Ascending aorta (tissue), 2 donors: ENCODE results near the gene TRMT112. TPM values are rescaled to one million over a fixed set of nuclear protein-coding genes. Genes with fewer than 3 reads are reported as not detected.

Experiments
- DNase-seq, 2 donors: peaks; one replicate each; pipeline ENCODE4 v3.0.0-alpha.2; 2019; ENCODE audit warnings: low spot score in 2 of 2
- H3K27ac ChIP-seq, 2 donors: fragments of 200-600 bp; sonication (generic); one replicate each; pipeline ENCODE4 v1.5.1; 2016 to 2017; ENCODE audit warnings: mild to moderate bottlenecking in 1 of 2
- H3K27me3 ChIP-seq: fragments of 200-600 bp; sonication (generic); one replicate; pipeline ENCODE4 v1.5.1; 2017
- H3K36me3 ChIP-seq, 2 donors: fragments of 200-600 bp; sonication (generic); one replicate each; pipeline ENCODE4 v1.5.1; 2016
- H3K4me1 ChIP-seq, 2 donors: fragments of 200-600 bp; sonication (generic); one replicate each; pipeline ENCODE4 v1.5.1; 2016 to 2017; ENCODE audit warnings: mild to moderate bottlenecking in 1 of 2
- H3K4me3 ChIP-seq, 2 donors: fragments of 200-600 bp; sonication (generic); one replicate each; pipeline ENCODE4 v1.5.1; 2016 to 2017; ENCODE audit warnings: mild to moderate bottlenecking in 1 of 2
- H3K9me3 ChIP-seq, 2 donors: fragments of 200-600 bp; sonication (generic); one replicate each; pipeline ENCODE4 v1.5.1; 2016
- CTCF ChIP-seq, 3 experiments: fragments of 200-600 bp in 2 of 3; fragments of 450-650 bp in 1 of 3; sonication (generic) in 2 of 3; IDR thresholded peaks; one replicate each; pipeline ENCODE4 v1.5.1; 2016 to 2019; ENCODE audit warnings: antibody characterized with exemption in 3 of 3, mild to moderate bottlenecking in 1 of 3, moderate library complexity in 1 of 3
- intact Hi-C: fragments of 100-400 bp; cut with DNase I; formaldehyde crosslinking; loops from one replicate; pipeline ENCODE4 v1.15.1; 2023
- total RNA-seq: library from RNA; depleted of rRNA; stranded (reverse); fragments of >200 nt; gene quantifications from one replicate; pipeline ENCODE4 v1.1.0, GENCODE V29; 2016

TRMT112 gene
- total RNA-seq, 1 donor from 2014 or later, result 384 TPM

- no peak overlapping the region for H3K4me3 ChIP-seq
- peaks cover 20 to 28% of the 10 kb centered on the region in 2 donors for H3K4me1 ChIP-seq
- intact Hi-C loops, result no loop called here
- DNase-seq, result no peak
- no peak for TF ChIP-seq CTCF (IDR thresholded peaks at IDR 0.05)
- no peaks in the 10 kb centered on the region for H3K9me3 ChIP-seq
- peaks cover 47 to 59% of the 10 kb centered on the region in 2 donors for H3K36me3 ChIP-seq
- no peak overlapping the region for H3K27ac ChIP-seq
- no peaks in the 10 kb centered on the region for H3K27me3 ChIP-seq
Observed at GRCh38 chr11:64361659-64362058, 44.3 kb upstream of the TRMT112 start.

- Histone ChIP-seq H3K36me3 (peaks cover 35 to 47% of the 10 kb centered on the region in 2 donors), H3K4me3 (peak overlapping the region; percentile 75 to 95), H3K9me3 (no peaks in the 10 kb centered on the region), H3K27ac (peak overlapping the region in 1 of 2 donors; percentile 8), H3K27me3 (no peaks in the 10 kb centered on the region), H3K4me1 (peaks cover 20 to 30% of the 10 kb centered on the region in 2 donors)
- DNase-seq, result no peak
- intact Hi-C loops, result no loop called here
- TF ChIP-seq CTCF (IDR thresholded peaks at IDR 0.05), result no peak
Observed at GRCh38 chr11:64360448-64360921, 43.1 kb upstream of the TRMT112 start.

- intact Hi-C loops, result loop anchor here (2.0 to 5.0 kb wide), 3 partner anchors 55 to 292 kb away; partner anchors contain the start of gene ESRRA
- Histone ChIP-seq H3K27ac (peak overlapping the region in 1 of 2 donors; percentile 84), H3K4me3 (peak overlapping the region; percentile 75 to 95), H3K27me3 (no peaks in the 10 kb centered on the region), H3K4me1 (peaks cover 20 to 32% of the 10 kb centered on the region in 2 donors), H3K9me3 (no peaks in the 10 kb centered on the region), H3K36me3 (peaks cover 30 to 41% of the 10 kb centered on the region in 2 donors)
- DNase-seq, result no peak
- no peak for TF ChIP-seq CTCF (IDR thresholded peaks at IDR 0.05)
Observed at GRCh38 chr11:64359712-64360445, 42.5 kb upstream of the TRMT112 start.

- Histone ChIP-seq H3K9me3 (no peaks in the 10 kb centered on the region), H3K4me1 (peaks cover 20 to 32% of the 10 kb centered on the region in 2 donors), H3K27me3 (no peaks in the 10 kb centered on the region), H3K4me3 (peak within 1 kb of the TSS; percentile 75 to 95), H3K36me3 (peaks cover 30 to 36% of the 10 kb centered on the region in 2 donors), H3K27ac (peak within 1 kb of the TSS; percentile 84 to 88)
- DNase-seq, result peak in 1 of 2 donors; percentile 83
- intact Hi-C loops, result loop anchor here (2.0 to 5.0 kb wide), 3 partner anchors 54 to 293 kb away; partner anchors contain the start of gene ESRRA
- TF ChIP-seq CTCF (IDR thresholded peaks at IDR 0.05), result peak in 1 of 3 experiments; percentile 16
Observed at GRCh38 chr11:64358907-64359711, 41.8 kb upstream of the TRMT112 start, which contains the start of gene RPS6KA4. TSS of gene RPS6KA4 (plus strand) at chr11:64359162. CDS start at chr11:64359236, 74 bp downstream.

GRCh38 chr11:64358536-64358906, 41.2 kb upstream of the TRMT112 start:
- Histone ChIP-seq H3K27ac (peak overlapping the region; percentile 84 to 88), H3K36me3 (peaks cover 30% of the 10 kb centered on the region in 2 donors), H3K27me3 (no peaks in the 10 kb centered on the region), H3K4me1 (peaks cover 20 to 32% of the 10 kb centered on the region in 2 donors), H3K9me3 (no peaks in the 10 kb centered on the region), H3K4me3 (peak overlapping the region; percentile 75 to 95)
- TF ChIP-seq CTCF (IDR thresholded peaks at IDR 0.05), result no peak
- intact Hi-C loops, result loop anchor here (2.0 to 5.0 kb wide), 3 partner anchors 54 to 294 kb away; partner anchors contain the start of gene ESRRA
- no peak for DNase-seq
